NCI-H510A (cell line): ENCODE measurements around the gene PSPN.
"Not testable (repeated sequence)": the region's sequence is repeated elsewhere in the genome, so short reads cannot be mapped to it uniquely, and the experiment has no call there.

Experiments
- DNase-seq: peaks from one replicate; lab custom pipeline; 2025; lab: John Stamatoyannopoulos, UW

Gene PSPN

DNA sequence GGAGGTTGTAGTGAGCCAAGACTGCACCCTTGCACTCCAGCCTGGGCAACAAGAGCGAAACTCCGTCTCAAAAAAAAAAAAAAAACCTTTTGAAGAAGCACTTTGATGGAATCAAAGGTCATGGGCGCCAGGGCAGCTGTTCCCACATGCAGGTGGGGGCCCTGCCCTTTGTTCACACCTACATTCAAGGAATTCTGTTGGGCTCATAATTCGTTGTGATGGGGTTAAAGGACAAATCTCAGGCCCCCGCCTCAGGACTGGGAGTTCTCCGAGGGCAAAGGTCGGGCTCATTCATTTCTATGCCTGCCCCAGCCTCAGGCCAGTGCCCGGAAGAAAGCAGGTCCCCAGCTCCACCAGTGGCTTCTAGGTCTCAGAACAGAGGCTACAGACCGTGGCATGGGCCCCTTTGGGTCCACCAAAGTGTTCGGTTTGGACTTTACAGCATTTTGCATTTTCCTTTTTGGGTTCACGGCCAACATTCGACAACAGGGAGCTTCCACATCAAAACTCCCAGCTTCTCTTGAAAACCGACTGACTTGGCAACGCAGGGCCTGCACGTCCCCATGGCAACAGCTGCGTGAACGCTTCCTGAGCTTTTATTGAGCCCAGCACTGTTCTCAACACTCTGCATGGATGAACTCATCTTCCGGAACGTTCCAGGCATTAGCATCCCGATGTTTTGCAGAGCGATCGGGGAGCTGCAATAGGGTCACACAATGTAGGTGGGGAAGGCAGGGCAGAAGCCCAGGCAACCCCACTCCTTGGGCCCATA lies 27.3 kb upstream of the PSPN start:
- no peak for DNase-seq

DNA sequence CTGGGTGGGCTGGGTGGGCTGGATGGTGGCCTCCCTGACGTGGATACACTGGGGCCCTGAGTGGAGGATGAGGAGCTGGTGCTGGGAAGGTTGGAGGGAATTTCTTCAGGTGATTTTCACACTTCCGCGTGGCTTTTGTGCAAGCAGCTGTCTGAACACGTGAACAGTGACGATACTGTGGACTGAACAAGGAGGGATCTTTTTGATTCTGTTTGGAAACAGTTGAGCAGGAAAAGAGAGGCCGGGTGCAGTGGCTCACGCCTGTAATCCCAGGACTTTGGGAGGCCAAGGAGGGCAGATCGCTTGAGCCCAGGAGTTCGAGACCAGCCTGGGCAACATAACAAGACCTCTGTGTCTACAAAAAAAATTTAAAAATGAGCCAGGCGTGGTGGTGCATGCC lies 26.3 kb upstream of the PSPN start:
- no peak for DNase-seq

DNA sequence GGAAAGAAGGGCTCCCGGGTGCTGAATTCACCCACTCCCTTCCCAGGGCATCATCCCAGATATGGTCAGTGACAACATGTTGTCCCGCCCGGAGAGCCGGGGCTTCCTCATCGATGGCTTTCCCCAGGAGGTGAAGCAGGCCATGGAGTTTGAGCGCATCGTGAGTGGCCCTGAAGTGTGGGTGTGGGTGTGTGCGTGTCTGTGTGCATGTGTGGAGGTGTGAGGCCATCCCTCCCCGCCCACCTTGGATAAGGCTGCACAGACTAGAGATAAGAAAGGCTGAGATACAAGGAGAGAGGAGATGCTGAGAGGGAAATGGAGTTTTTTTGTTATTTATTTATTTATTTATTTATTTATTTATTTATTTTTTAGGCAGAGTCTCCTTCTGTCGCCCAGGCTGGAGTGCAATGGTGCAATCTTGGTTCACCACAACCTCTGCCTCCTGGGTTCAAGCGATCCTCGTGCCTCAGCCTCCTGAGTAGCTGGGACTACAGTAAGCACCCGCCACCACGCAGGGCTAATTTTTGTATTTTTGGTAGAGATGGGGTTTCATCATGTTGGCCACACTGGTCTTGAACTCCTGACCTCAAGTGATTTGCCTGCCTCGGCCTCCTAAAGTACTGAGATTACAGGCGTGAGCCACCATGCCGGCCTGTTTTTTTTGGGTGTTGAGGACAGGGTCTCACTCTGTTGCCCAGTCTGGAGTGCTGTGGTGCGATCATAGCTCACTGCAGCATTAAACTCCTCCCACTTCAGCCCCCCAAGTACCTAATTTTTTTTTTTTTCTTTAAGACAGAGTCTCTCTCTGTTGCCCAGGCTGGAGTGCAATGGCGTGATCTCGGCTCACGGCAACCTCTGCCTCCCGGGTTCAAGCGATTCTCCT lies 24.6 kb upstream of the PSPN start:
- DNase-seq, result not testable (repeated sequence)

DNA sequence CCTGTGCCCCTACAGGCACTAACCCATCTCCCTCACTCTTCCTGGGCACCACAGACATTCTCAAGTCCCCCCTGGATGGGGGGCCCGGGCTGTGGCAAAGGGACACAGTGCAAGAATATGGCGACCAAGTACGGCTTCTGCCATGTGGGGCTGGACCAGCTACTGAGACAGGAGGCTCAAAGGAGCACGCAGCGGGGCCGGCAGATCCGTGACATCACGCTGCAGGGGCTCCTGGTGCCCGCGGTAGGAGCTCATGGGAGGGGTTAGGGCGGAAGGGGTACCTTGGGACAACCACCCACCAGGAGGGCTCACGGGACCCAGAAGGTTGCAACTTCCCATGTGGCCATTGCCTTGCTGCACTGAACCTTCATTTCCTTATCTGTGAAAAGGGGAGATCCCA lies 20.6 kb upstream of the PSPN start:
- no peak for DNase-seq

DNA sequence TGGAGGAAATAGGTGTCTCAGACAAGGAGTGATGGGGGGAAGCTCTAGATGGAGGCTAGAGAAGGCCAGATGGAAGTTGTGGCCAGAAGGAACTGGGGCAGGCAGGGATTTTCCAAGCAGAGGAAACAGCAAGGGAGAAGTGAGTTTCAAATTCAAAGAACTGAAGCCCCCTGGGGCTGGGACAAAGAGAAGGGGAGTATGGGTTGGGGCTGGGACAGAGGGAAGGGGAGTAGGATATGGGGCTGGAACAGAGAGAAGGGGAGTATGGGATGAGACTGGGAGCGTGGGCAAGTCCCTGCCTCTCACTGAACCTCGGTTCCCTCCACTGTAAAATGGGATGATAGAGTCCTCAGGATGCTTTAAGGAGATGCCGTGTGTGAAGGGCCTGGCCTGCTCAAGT lies 19.1 kb upstream of the PSPN start:
- DNase-seq, result no peak

DNA sequence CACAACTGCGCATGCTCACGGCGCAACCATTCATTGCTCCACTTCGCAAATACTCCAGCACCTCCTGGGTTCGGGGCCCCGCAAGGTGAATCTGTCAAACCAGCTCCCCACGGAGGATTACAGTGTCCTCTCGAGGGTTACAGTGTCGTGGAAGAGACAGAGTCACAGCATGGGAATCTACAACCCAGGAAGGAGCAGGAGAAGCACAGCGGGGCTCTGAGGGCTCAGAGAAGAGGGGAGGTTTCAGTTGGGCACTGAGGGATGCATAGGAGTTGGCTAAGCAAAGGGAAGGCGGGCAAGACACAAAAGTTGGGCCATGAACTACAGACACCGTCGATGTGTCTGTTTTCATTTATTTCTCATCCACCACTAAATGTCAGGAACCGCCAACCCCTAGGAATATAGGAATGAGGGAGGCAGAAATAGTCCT lies 18.3 kb upstream of the PSPN start:
- no peak for DNase-seq

DNA sequence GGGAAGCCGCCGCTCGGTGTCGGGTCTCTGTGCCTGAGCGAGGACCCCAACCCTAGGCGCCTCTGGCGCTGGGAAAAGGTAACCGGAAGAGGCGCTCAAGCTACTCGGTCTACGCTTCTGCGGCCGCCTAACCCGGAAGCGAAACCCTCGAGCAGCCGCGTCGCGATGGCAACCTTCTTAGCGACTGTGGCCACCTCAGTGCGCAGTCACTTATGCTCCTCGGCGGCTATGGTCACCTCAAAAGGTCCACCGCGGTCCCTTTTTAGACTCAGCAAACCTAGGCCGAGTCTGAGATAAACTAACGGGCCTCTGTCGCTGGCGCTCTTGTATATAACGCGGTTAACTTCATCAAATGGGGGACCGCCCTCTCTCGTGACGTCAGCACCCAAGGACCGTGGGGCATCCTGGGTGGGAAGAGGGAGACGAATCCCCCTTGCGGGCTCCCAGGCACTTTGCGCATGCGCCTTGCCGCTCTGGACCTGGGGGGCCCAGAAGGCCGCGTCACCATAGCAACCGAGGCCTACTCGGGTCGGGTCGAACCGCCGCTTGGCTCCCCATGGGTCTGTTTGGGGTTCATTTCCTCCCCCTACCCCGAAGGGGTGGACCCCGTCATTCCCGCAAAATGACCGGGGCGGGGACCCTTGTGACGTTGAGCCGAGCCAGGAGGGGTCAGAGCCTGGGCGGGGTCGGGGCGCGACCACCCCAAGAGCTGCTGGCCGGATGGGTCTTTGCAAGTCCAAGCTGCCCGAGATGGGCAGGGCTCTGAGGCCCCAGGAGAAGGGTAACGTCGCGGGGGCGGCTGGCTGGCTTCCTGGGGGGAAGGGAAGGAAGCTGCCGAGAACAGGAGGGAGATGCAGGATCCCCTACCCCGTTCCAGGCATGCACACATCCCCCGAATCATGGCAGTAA lies 17.6 kb upstream of the PSPN start, which contains the start of gene GTF2F1:
Gene GTF2F1 (minus strand): TSS at position 91 of the 909 bp plus-strand sequence. CDS start 169 bp downstream, outside the sequence.
- peak; percentile 87 for DNase-seq

DNA sequence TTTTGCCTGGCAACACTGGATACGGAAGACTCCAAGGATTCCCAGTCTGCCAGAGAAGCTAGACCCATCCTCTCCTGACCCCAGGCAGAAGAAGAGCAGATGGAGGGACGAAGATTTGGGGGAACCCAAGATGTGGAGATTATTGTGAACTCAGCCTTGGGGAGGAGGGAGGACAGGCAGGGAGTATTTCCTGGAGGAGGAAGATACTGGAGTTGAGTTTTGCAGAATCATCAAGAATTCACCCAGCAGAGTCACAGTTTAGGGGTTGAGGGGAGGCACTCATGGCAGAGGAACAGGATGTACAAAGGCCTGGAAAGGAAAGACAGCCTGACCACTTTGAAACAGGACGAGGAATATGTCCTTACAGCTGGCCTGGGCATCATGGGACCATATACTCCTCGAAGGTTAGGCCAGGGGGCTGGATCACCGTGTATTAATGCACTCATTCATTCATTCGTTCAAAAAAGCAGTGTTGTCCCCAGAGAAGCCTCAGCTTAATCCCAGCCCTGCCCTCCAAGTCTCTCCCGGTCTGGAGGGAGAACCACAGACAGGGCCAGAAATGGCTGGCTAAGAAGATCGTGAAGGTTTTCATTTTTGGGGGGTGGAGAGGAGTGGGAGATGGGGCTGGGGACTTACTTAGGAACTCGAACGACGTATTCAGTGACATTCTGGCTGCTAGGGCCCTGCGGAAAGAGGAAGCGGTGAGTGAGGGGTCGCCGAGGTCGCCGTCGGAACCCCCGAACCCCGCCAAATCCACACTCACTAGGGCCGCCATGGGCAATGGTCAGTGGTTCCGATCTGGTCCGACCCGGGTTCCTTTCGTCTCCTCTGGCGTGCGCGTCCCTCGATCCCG lies 16.7 kb upstream of the PSPN start:
- no peak for DNase-seq

DNA sequence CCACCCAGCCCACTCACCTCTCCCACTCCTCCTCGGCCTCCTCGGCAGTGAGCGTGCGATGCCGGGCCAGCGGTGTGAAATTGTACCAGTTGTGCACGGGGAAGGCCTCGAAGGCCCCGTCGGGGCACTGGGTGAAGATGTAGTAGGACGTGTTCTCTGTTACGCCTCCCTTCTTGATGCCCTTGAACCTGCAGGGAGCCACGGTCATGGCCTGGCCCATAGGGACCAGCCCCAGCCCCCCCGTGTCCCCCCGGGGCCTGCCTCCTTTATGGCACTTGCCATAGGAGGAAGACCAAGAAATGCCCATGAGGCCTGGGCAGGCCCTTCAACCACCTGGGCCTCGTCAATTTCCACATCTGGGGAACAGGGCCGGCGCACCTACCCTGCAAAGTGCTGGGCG lies 11.6 kb upstream of the PSPN start:
- DNase-seq, result no peak

DNA sequence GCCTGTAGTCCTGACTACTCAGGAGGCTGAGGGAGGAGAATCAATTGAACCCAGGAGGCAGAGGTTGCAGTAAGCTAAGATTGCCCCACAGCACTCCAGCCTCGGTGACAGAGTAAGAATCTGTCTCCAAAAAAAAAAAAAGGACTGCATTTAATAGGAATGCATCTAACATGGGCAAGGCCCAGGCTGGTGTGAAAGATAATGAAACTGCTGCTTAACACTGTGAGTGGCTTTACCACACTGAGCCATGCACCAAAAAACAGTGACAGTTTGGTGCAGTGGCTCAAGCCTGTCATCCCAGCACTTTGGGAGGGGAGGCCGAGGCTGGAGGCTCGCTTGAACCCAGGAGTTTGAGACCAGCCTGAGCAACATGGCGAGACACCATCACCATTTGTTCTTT lies 8.6 kb upstream of the PSPN start:
- DNase-seq, result no peak

DNA sequence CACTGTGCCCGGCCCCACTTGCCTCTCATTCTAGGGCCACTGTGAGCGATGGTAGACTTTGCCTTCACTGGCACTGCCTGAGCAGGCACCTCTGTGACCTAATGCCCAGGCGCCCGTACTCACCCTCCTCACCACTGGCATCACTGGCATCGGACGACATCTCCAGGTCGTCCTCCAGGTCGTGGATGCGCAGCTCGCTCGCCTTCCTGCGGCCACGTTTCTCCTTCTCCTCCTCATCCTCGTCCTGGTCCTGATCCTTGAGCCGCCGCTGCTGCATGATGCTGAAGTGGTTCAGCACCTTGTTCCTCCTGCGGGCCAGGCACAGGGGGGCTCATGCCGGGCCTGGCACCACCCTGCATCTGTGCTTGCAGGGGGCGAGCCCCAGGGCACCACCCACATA lies 7.5 kb upstream of the PSPN start:
- DNase-seq, result no peak

DNA sequence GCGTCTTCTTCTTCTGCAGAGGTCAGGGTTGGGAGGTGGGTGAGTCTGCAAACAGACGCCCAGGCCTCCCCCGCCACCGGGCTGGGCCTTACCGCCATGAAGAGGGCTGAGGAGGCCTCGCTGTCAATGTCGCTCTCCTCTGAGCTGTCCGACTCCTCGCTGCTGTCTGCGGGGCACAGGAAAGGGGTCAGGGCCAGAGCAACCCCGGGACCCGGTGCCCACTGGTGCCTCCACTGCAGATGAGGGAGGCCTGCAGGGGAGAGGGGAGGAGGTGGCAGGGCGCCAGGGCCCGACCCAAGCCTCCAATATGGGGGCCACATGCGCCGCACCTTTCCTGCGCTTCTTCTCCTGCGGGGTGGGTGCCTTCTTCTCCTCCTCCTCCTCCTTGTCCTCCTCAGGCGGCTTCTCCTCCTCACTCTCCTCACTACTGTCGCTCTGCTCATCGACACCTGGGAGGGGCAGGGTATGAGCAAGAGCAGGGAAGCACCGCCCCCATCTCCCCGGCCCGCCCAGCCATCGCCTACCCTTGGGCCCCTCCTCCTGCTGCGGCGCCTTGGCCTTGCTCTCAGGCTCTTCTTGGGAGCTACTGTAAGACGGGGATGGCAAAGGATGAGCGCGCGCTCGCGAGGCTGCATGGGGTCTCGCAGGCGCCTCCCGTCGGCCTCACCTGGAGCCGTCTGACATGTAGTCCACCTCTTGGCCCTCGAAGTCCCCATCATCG lies 5.5 kb upstream of the PSPN start:
- no peak for DNase-seq

DNA sequence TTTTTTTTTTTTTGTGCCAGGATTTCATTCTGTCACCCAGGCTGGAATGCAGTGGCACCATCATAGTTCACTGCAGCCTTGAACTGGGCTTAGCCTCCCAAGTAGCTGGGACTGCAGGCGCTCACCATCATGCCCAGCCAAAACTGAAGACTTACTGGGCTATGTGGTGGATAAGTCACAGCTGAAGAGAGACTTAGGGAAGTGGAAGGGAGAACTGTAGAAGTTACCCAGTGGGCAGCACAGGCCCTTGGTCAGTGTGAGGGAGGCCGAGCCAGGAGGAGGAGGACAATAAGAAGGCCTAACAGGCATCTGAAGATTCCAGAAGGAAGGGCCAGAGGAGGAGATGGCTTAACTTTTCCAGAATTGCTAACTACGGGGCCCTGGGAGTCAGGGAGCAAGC lies 4.0 kb upstream of the PSPN start:
- DNase-seq, result no peak

DNA sequence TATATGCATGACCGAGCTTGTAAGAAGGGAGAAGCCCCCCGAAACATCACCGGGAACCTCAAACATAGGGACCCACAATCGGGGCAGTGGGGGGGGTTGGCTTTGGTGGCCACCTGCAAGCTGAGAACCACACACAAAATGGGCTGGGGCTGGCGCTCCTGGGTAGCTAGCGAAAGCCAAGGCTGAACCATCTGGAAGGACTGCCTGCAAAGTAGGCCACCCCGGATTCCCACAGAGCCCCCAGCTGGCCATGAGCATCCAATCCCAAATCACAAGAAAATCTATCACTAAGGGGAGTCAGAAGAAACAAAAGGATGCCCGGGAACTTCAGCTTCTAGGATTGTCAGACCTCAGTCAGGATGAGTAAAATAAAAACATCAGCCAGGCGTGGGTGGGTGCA lies 2.8 kb upstream of the PSPN start:
- no peak for DNase-seq

DNA sequence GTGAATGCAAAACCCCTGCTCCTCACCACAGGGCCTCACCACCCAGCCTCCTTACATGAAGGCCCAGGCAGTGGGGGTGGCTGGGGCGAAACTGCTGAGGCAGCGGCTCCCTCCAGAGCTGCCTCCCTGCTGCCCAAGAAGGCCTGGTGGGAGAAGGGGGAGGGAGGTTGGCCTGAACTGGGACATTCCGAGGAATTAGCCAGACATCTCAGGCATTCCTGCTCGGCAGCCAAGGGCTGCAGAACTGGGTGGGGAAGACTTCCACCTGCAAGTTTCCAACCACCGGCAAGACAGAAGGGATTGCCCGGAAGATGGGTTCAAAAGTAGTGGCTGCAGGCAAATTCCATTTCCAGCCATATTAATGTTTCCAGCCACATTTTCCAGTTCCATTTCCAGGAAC lies 2.3 kb upstream of the PSPN start:
- DNase-seq, result no peak

DNA sequence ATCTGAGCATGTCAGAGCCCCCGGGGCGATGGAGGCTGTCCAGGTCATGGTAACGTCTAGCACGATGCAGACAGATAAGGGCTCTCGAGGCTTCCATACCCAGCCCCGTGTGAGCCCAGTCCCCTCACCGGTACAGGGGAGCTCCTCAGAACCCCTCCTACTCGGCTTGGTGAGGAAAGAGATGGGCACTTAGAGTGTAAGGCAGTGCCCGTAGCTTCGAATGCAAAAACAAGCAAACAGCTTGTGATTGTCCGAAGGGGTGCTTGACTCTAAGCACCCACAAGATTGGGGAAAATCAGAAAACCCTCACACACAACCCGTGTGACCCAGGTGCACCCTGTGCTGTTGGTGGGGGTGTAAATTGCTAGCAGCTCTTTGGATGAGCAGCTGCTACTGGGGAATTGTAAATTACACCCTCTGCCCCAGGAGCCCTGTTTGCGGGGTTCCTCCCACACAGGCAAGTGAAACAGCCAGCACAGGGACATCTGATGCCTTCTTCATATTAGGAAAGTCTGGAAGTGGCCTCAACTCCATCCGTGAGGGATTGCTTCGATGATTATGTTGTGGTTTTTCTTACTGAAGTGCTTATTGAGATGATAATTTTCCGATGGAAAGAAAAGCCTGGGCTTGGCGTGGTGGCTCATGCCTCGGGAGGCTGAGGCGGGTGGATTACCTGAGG lies 918 bp upstream of the PSPN start:
- no peak for DNase-seq

DNA sequence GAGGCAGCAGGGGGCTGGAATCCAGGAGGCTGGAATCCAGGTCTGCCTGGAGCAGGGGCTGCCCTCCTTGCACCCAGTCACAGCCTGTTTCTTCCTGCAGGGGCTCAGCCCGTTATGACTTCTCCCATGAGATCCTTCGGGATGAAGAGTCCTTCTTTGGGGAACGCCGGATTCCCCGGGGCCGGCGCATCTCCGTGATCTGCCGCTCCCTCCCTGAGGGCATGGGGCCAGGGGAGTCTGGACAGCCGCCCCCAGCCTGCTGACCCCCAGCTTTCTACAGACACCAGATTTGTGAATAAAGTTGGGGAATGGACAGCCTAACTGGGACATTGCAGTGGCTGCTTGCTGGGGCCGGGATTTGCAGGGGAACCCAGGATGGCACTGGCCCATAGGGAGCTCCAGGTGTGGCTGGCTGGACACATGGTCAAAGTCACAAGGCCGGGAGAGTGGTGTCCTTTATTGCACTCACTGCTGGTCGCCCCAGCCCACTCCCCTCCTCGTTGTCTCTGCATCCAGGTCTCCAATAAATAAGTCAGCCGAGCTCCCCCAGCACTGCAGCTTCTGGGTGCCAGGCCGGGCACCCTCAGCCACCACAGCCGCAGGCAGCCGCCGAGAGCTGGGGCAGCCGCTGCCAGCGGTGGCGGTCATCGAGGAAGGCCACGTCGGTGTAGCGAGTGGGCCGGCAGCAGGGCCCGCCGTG lies 872 bp downstream of the PSPN start:
- no peak for DNase-seq

DNA sequence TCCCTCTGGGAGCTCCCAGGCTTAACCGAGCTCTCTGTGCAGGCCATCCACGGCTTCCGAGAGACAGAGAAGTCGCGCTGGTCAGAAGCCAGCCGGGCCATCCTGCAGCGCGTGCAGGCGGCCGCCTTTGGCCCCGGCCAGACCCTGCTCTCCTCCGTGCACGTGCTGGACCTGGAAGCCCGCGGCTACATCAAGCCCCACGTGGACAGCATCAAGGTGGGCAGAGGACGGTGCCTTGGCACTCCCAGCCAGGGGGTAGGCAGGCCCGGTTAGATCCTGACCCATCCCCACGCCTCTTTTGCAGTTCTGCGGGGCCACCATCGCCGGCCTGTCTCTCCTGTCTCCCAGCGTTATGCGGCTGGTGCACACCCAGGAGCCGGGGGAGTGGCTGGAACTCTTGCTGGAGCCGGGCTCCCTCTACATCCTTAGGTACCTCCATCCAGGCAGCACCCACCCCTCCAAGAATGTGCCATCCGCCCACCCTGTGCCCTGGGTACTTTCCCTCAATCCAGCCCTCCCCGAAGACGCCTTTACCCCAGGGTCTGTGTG lies 1.5 kb downstream of the PSPN start:
- no peak for DNase-seq

DNA sequence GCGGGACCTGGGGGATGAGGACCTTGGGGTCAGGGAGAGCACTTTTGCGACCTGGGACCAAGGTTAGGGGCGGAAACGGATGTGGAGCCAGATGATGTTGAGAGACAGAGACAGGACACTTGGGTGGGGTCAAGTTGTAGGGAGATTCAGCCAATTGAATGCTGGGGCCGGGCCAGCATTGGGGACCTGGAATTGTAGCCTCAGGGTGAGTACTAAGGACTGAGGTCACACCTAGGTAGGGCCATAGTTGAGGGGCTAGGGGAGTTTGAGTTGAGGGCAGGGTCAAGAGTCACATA lies 2.0 kb downstream of the PSPN start:
- no peak for DNase-seq
